Pancreas (tissue), 10 donors: ENCODE results near the gene NDUFAF3. TPM values are rescaled to one million over a fixed set of nuclear protein-coding genes. Genes with fewer than 3 reads are reported as not detected.

ENCODE experiments used
- ATAC-seq, 4 donors: fragments of 200-7000 bp; cut with Tn5 transposase; one replicate each; pipeline versions ENCODE4 v1.8.0 to v1.9.1; 2020; ENCODE audit warnings: mild to moderate bottlenecking in 4 of 4, moderate library complexity in 4 of 4
- DNase-seq, 6 donors: peaks; one replicate each; pipeline ENCODE4 v3.0.0-alpha.2; 2020
- FAIRE-seq: peaks from 2 replicates; lab custom pipeline; 2012; peaks lifted over from hg19 to GRCh38; lab: Jason Lieb, UNC
- H3K27ac ChIP-seq, 4 donors: fragments of 200-600 bp; sonication (generic); 1 replicate in 3 of 4; 2 replicates in 1 of 4; pipeline versions ENCODE4 v1.5.0 to v1.8.0; 2020
- H3K27me3 ChIP-seq, 4 donors: fragments of 200-600 bp; one replicate each; pipeline ENCODE4 v1.8.0; 2021
- H3K36me3 ChIP-seq, 3 donors: fragments of 200-600 bp; sonication (generic) in 1 of 3; one replicate each; pipeline versions ENCODE4 v1.5.0 to v1.8.0; 2020 to 2021
- H3K4me1 ChIP-seq, 3 donors: fragments of 200-600 bp; one replicate each; pipeline ENCODE4 v1.8.0; 2021
- H3K4me3 ChIP-seq, 4 donors: fragments of 200-600 bp; sonication (generic) in 2 of 4; one replicate each; pipeline versions ENCODE4 v1.5.0 to v1.8.0; 2020 to 2021
- H3K9me3 ChIP-seq, 4 donors: fragments of 200-600 bp; one replicate each; pipeline ENCODE4 v1.8.0; 2021
- CTCF ChIP-seq, 4 donors: fragments of 200-600 bp; sonication (generic) in 3 of 4; IDR thresholded peaks; one replicate each; pipeline versions ENCODE4 v1.5.0 to v1.8.0; 2021; ENCODE audit warnings: antibody characterized with exemption in 4 of 4
- WGBS, 2 donors: extraction: QIAGEN DNeasy Blood & Tissue Kit; methylation state at CpG; one replicate each; pipeline ENCODE4 v1.1.7; 2013; 5-methylcytosine and 5-hydroxymethylcytosine counted together
- intact Hi-C, 3 donors: fragments of 100-400 bp; cut with DNase I; formaldehyde crosslinking; loops; one replicate each; pipeline versions ENCODE4 v1.11.1 to v1.14.2; 2022
- polyA plus RNA-seq, 2 donors: library from polyadenylated mRNA; stranded (reverse); fragments of 200-250 nt; gene quantifications; one replicate each; pipeline ENCODE4 v1.2.3, GENCODE V29; 2013
- total RNA-seq, 6 donors: library from RNA; stranded (reverse); fragmentation: NEBNext Ultra II Directional in 4 of 6; extraction: Animal tissue kit (Norgen Biotek cat#: 25700) in 4 of 6; gene quantifications; one replicate each; pipeline versions ENCODE4 v1.2.1 to v1.2.4, GENCODE V29; 2021 to 2023
- donor health status: healthy with polysubstance abuse.
- donor health status: DM: no; HTN: no; CAD: no; lungs with moderate emphysema.
- donor health status: DM: no; HTN: no; CAD: no.
- donor health status: control.
- donor health status: control.
- donor health status: Bipolar disorder and iron deficiency.
- donor health status: DM: yes; HTN: yes; CAD: no.
- donor health status: DM: no; HTN: no; CAD: no.
- donor health status: DM: no; HTN: no; CAD: no.
- donor health status: DM: yes; HTN: yes; CAD: no.

Gene NDUFAF3
- total and polyA plus RNA-seq, 8 donors = 20.9 to 72.1 (median 33.4) TPM

- peak in 1 of 6 donors; percentile 74 for DNase-seq
- Histone ChIP-seq H3K27me3 (no peaks in the 10 kb centered on the region), H3K4me1 (peaks cover 6 to 16% (median 14%) of the 10 kb centered on the region in 3 donors), H3K9me3 (no peaks in the 10 kb centered on the region), H3K4me3 (peak overlapping the region; percentile 94 to 99 (median 97)), H3K36me3 (peaks cover 0 to 5% (median 0%) of the 10 kb centered on the region in 3 donors), H3K27ac (peak overlapping the region; percentile 78 to 89 (median 82))
- ATAC-seq = no peak
- 4 to 6% methylated on average over 21 of the region's 21 CpGs for WGBS, 2 donors
- no peak for TF ChIP-seq CTCF (IDR thresholded peaks at IDR 0.05)
- intact Hi-C loops = loop anchor here in 1 of 3 donors (10.0 kb wide), 1 partner anchor 456 kb away; no protein-coding TSS in a partner anchor
- no peak for FAIRE-seq
These were observed 32.7 kb upstream of the NDUFAF3 start for GRCh38 chr3:48989126-48989795.

- Histone ChIP-seq H3K4me1 (peaks cover 6 to 16% (median 14%) of the 10 kb centered on the region in 3 donors), H3K27me3 (no peaks in the 10 kb centered on the region), H3K27ac (peak within 1 kb of the TSS; percentile 78 to 89 (median 82)), H3K9me3 (no peaks in the 10 kb centered on the region), H3K36me3 (peaks cover 0 to 5% (median 0%) of the 10 kb centered on the region in 3 donors), H3K4me3 (peak within 1 kb of the TSS; percentile 94 to 99 (median 97))
- intact Hi-C loops = loop anchor here in 1 of 3 donors (10.0 kb wide), 1 partner anchor 455 kb away; no protein-coding TSS in a partner anchor
- DNase-seq = peak; percentile 55 to 86 (median 76)
- peak in 1 of 4 donors; percentile 7 for TF ChIP-seq CTCF (IDR thresholded peaks at IDR 0.05)
- peak; percentile 84 to 90 (median 85) for ATAC-seq
- FAIRE-seq = no peak
- 0 to 1% methylated on average over 72 to 91 of the region's 91 CpGs for WGBS, 2 donors
These were observed 31.9 kb upstream of the NDUFAF3 start, which contains the start of gene P4HTM for GRCh38 chr3:48989796-48990635. Gene P4HTM (plus strand): TSS chr3:48990241. CDS start chr3:48990257, 16 bp downstream.

- DNase-seq (peak in 2 of 6 donors; percentile 43 to 65), ATAC-seq (peak; percentile 36 to 50 (median 44)), FAIRE-seq (no peak)
- Histone ChIP-seq H3K4me1 (peaks cover 6 to 16% (median 14%) of the 10 kb centered on the region in 3 donors), H3K4me3 (peak overlapping the region; percentile 94 to 99 (median 97)), H3K27ac (peak overlapping the region; percentile 78 to 89 (median 82)), H3K27me3 (no peaks in the 10 kb centered on the region), H3K9me3 (no peaks in the 10 kb centered on the region), H3K36me3 (peaks cover 0 to 5% (median 0%) of the 10 kb centered on the region in 3 donors)
- no peak for TF ChIP-seq CTCF (IDR thresholded peaks at IDR 0.05)
- intact Hi-C loops = no loop called here
- WGBS, 2 donors = 2 to 3% methylated on average over 28 to 40 of the region's 40 CpGs
These were observed 31.1 kb upstream of the NDUFAF3 start for GRCh38 chr3:48990636-48991469.

GRCh38 chr3:48991851-48992545 is 29.9 kb upstream of the NDUFAF3 start:
- no peaks in the 10 kb centered on the region for H3K9me3 ChIP-seq
- TF ChIP-seq CTCF (IDR thresholded peaks at IDR 0.05) = no peak
- no peaks in the 10 kb centered on the region for H3K27me3 ChIP-seq
- no peak for DNase-seq
- no peak overlapping the region for H3K27ac ChIP-seq
- intact Hi-C loops = no loop called here
- no peak for ATAC-seq
- WGBS, 2 donors = 71 to 73% methylated on average over 5 of the region's 5 CpGs
- no peak for FAIRE-seq
- H3K36me3 ChIP-seq = no peaks in the 10 kb centered on the region
- H3K4me1 ChIP-seq = peaks cover 6 to 16% (median 14%) of the 10 kb centered on the region in 3 donors
- H3K4me3 ChIP-seq = peak overlapping the region in 1 of 4 donors; percentile 98
